ENCODE results near the gene SRSF3. TPM values are rescaled to one million over a fixed set of nuclear protein-coding genes. Genes with fewer than 3 reads are reported as not detected.
A peak's percentile ranks its signal among the peaks of the same experiment; 100 is the strongest.
"Not testable (repeated sequence)": the region's sequence is repeated elsewhere in the genome, so short reads cannot be mapped to it uniquely, and the experiment has no call there.

The SRSF3 gene
- total RNA-seq, 2 experiments from 2014 or later, result 316 to 539 TPM

DNA sequence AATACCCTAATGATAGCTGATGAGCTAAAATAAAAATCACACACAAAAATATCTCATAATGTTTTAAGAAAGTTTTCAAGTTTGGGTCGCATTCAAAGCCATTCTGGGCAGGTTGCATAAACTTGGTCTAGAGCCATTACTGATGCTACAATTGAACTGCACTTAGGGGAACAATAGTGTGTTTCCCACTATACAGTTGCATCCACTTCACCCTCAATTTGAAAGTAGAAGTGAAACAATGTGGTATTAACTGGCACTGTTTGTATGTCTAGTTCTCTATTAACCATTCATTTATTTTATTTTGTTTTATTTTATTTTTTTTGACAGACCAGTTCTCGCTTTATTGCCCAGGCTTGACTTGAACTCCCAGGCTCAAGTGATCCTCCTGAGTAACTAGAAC lies 23.9 kb upstream of the SRSF3 start:
- no TSS peak for BruUV-seq (replicated peaks)
- TF ChIP-seq CTCF (conservative IDR thresholded peaks at IDR 0.05; ENCODE audit: low read length) (no peak), EZH2phosphoT487 (IDR thresholded peaks at IDR 0.05; ENCODE audit: borderline replicate concordance, low read depth, low read length) (no peak)
- intact Hi-C loops (cut with micrococcal nuclease; ENCODE audit: unreplicated experiment), result no loop called here

DNA sequence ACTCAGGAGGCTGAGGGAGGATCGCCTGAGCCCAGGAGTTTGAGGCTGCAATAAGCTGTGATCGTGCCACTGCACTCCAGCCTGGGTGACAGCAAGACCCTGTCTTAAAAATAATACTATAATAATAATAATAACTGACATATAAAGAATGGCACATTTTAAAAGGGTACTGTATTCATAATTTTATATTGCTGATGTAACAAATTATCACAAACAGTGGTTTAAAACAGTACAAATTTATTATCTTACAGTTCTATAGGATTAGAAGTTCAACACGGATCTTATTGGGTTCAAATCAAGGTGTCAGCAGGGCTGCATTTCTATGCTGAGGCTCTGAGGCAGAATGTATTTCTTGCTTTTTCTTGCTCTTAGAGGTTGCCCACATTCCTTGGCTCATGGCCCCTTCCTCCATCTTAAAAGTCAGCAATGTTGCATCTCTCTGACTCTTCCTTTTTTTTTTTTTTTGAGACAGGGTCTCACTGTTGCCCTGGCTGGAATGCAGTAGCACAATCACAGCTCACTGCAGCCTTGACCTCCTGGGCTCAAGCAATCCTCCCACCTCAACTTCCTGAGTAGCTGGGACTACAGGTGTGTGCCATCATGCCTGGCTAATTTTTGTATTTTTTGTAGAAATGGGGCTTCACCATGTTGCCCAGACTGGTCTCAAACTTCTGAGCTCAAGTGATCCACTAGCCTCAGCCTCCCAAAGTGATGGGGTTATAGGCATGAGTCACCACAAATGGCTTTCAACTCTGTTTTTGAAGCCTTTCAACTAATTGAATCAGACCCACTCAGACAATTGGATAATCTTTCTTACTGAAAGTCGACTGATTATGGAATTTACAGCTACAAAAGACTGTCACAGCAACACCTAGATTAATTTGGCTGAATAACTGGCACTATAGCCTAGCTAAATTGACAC lies 22.8 kb upstream of the SRSF3 start:
- ChIA-PET CTCF (ENCODE audit: unreplicated experiment) (interaction anchor here (0.7 kb wide), 1 partner anchor 11 kb away, joined by 3 read pairs; no protein-coding TSS in a partner anchor), POLR2A (interaction anchor here (0.7 to 1.2 kb wide), 7 partner anchors 8 to 168 kb away, joined by 3 to 9 read pairs (median 4); no protein-coding TSS in a partner anchor)
- Histone ChIP-seq H4K20me1 (ENCODE audit: insufficient read depth, low read length) (no peaks in the 10 kb centered on the region), H3K79me2 (ENCODE audit: insufficient read depth, low read depth, low read length) (no peaks in the 10 kb centered on the region), H3K27ac (ENCODE audit: low read depth, low read length, poor library complexity, severe bottlenecking) (peak overlapping the region; percentile 56), H3K4me2 (ENCODE audit: low read length) (0 out of 2 replicates have a peak overlapping the region, but pooled peaks have one; percentile 11), H3K9me2 (ENCODE audit: insufficient read depth, low read length) (no peaks in the 10 kb centered on the region), H2AFZ (ENCODE audit: low read length) (no peak overlapping the region; the same call in 1 of the 2 replicates), H3K9me3 (ENCODE audit: low read length) (peaks cover 8% of the 10 kb centered on the region; the same call in 1 of the 2 replicates), H3K36me3 (ENCODE audit: insufficient read depth, low read length) (no peaks in the 10 kb centered on the region), H3K4me3 (ENCODE audit: low read depth, low read length, poor library complexity, severe bottlenecking) (no peak overlapping the region), H3K4me1 (ENCODE audit: insufficient read depth, low read length, poor library complexity, severe bottlenecking) (peaks cover 17% of the 10 kb centered on the region)
- intact Hi-C loops (cut with micrococcal nuclease; ENCODE audit: unreplicated experiment), result no loop called here
- DNase-seq (ENCODE audit: low spot score), result no peak
- no peak for TF ChIP-seq EZH2phosphoT487 (IDR thresholded peaks at IDR 0.05; ENCODE audit: borderline replicate concordance, low read depth, low read length)
- TF ChIP-seq CTCF (conservative IDR thresholded peaks at IDR 0.05; ENCODE audit: low read length), result no peak
- BruUV-seq (replicated peaks), result no TSS peak

More for the DNA sequence above, 23.9 kb upstream of the SRSF3 start:
- H3K4me2 ChIP-seq (ENCODE audit: low read length), result no peak overlapping the region
- peaks cover 17% of the 10 kb centered on the region for H3K4me1 ChIP-seq (ENCODE audit: insufficient read depth, low read length, poor library complexity, severe bottlenecking)
- CTCF ChIA-PET (ENCODE audit: unreplicated experiment), result no interaction called here
- no peaks in the 10 kb centered on the region for H3K9me2 ChIP-seq (ENCODE audit: insufficient read depth, low read length)
- H3K27ac ChIP-seq (ENCODE audit: low read depth, low read length, poor library complexity, severe bottlenecking), result no peak overlapping the region
- no peaks in the 10 kb centered on the region for H3K36me3 ChIP-seq (ENCODE audit: insufficient read depth, low read length)
- peaks cover 8% of the 10 kb centered on the region; the same call in 1 of the 2 replicates for H3K9me3 ChIP-seq (ENCODE audit: low read length)
- H3K4me3 ChIP-seq (ENCODE audit: low read depth, low read length, poor library complexity, severe bottlenecking), result no peak overlapping the region
- H4K20me1 ChIP-seq (ENCODE audit: insufficient read depth, low read length), result no peaks in the 10 kb centered on the region
- POLR2A ChIA-PET, result interaction anchor here (0.6 to 1.2 kb wide), 6 partner anchors 9 to 558 kb away, joined by 3 to 9 read pairs (median 4); no protein-coding TSS in a partner anchor
- H2AFZ ChIP-seq (ENCODE audit: low read length), result no peak overlapping the region
- H3K79me2 ChIP-seq (ENCODE audit: insufficient read depth, low read depth, low read length), result no peaks in the 10 kb centered on the region
- no peak for DNase-seq (ENCODE audit: low spot score)

DNA sequence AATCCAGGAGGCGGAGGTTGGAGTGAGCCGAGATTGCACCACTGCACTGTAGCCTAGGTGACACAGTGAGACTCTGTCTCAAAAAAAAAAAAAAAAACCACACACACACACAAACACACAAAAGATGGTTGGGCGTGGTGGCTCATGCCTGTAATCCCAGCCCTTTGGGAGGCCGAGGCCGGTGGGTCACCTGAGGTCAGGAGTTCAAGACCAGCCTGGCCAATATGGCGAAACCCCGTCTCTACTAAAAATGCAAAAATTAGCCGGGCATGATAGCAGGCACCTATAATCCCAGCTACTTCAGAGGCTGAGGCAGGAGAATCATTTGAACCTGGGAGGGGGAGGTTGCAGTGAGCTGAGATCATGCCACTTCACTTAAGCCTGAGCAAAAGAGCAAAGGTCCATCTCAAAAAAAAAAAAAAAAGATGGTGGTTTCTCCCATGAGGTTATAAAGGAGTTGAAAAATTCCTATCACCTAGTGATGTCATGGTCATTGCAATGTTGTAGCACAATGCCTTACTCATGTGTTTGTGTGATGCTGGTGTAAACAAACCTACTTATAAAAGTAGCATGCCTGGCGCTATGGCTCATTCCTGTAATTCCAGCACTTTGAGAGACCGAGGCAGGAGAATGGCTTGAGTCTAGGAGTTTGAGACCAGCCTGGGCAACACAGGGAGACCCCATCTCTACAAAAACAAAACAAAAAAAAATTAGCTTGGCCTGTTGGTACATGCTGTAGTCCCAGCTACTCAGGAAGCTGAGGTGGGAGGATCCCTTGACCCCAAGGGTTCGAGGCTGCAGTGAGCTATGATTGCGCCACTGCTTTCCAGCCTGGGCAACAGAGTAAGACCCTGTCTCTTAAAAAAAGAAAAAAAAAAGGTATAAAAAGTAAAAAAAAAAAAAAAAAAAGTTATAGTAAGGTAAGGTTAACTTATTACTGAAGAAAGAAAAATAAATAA lies 21.5 kb upstream of the SRSF3 start:
- DNase-seq (ENCODE audit: low spot score); H4K20me1 ChIP-seq (ENCODE audit: insufficient read depth, low read length); H2AFZ ChIP-seq (ENCODE audit: low read length); H3K9me2 ChIP-seq (ENCODE audit: insufficient read depth, low read length); H3K4me2 ChIP-seq (ENCODE audit: low read length); H3K36me3 ChIP-seq (ENCODE audit: insufficient read depth, low read length); intact Hi-C loops (cut with micrococcal nuclease; ENCODE audit: unreplicated experiment); H3K27ac ChIP-seq (ENCODE audit: low read depth, low read length, poor library complexity, severe bottlenecking); BruUV-seq (replicated peaks); H3K4me3 ChIP-seq (ENCODE audit: low read depth, low read length, poor library complexity, severe bottlenecking); H3K9me3 ChIP-seq (ENCODE audit: low read length); H3K79me2 ChIP-seq (ENCODE audit: insufficient read depth, low read depth, low read length): not testable (repeated sequence)
- H3K4me1 ChIP-seq (ENCODE audit: insufficient read depth, low read length, poor library complexity, severe bottlenecking), result peaks cover 20% of the 10 kb centered on the region
- ChIA-PET CTCF (ENCODE audit: unreplicated experiment) (interaction anchor here (0.7 kb wide), 1 partner anchor 9 kb away, joined by 3 read pairs; no protein-coding TSS in a partner anchor), POLR2A (interaction anchor here (0.7 to 1.0 kb wide), 4 partner anchors 8 to 1122 kb away, joined by 4 to 7 read pairs (median 4); no protein-coding TSS in a partner anchor)

Data from OCI-LY7 (cell line).